Measurements from ENCODE around the gene SMOC2.

The SMOC2 gene

DNA sequence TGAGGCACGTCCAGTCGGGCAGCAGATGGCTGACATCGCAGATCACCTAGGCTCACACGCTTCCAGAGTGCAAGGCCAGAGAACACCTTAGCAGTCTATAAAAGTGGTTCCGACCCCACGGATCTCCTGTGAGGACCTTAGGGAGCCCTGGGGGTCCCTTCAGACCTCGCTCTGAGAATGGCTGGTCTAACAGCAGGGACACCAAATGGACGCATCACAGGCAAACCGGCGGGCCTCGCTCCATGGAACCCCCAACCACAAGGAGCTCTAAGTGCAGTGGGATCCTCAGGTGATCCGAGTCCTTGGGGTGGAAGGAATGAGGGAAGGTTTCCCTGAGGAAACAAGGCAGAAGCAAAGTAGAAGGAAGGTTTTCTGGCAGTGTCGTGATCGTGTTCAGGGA, 135.4 kb downstream of the SMOC2 start:
- no peak for DNase-seq (ENCODE audit: low spot score)

DNA sequence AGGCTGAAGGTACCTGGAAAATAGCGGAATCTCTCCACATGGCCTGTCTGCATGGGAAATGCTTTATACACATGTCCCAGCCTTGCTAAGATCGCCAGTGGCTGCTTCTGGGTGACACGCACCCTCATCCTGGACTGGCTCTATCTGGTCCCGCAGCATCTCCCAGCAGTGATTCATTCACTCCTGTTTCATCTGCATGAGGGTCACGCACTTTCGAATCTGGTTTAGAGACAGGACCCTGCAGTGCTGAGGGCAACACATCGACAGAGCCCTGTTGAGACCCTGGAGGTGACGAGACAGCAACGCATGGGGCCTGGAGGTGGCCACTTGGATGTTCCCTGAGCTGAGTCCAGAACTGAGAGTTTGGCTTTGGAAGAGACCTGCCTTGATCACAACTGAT, 136.5 kb downstream of the SMOC2 start:
- no peak for DNase-seq (ENCODE audit: low spot score)

DNA sequence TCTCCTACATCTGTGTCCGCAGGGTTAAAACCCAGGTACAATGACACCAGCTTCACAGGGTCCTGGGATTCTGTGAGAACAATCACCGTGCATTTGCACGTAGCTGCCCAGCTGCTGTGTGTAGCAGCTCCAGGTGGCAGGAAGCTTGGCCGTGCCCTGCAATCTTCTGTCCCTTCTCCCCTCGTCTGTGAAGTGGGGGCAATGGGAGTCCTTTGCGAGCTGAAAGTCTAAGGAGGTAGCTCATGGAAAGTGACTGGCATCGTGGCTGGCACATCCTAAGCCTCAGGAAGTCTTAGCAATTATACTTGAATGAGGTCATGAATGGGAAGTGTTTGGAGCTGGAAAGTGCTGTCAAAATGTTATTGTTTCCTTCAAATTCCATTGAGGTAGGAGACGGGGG, 137.1 kb downstream of the SMOC2 start:
- no peak for DNase-seq (ENCODE audit: low spot score)

DNA sequence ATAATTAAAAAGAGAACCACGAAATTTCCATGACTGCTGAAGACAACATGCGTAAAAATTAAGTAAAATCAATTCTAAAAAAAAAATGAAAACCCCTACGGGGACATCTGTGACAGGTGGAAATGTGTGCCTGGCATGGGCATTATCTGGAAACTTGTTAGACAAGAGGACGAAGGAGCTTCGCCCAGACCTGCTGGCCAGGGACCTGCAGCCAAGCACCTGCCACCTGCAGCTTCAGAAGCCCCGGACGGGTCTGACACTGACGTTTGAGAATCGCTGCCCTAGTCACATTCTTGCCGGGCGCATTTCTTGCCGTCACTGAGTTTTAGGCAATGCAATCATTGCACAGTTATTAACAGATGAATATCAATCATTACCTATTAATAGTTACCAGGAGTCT, 140.3 kb downstream of the SMOC2 start:
- no peak for DNase-seq (ENCODE audit: low spot score)

DNA sequence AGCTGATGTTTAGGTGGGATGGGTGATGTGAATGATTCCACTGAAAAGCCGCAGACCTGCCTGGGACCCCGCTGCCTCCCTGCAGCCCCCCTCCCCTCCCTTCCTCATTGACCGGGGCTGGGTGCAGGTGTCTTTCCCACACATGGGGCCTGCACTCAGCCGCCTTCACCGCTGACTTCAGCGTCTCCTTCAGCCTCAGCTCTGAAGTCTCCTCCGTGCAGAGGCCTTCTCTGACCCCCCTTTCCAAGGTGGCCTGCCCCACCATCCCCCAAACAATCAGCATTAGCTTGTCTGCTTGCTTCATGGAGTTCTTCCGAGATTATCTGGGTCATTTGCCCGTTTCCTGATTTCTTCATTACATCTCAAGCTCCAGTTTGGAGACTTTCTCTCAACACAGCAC, 140.7 kb downstream of the SMOC2 start:
- DNase-seq (ENCODE audit: low spot score), result no peak

DNA sequence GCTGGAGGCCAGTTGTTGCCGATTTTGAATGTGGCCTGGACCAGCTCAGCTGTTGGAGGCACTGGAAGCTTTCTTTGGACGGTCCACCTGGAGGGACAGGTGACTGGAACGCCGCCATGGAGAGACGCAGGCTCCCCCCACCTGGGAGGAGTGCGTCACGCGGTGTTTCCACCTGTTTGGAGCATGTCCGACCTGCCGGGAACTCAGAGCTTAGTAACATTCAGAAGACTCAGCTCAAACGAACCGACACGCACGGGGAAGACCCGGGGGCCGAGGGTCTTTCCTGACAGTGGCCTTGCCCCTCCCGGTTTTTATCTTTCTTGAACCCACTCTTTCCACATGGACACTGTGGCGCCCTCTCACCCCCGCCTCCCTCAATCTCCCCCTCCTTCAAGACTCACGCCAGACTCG, 141.6 kb downstream of the SMOC2 start:
- no peak for DNase-seq (ENCODE audit: low spot score)

DNA sequence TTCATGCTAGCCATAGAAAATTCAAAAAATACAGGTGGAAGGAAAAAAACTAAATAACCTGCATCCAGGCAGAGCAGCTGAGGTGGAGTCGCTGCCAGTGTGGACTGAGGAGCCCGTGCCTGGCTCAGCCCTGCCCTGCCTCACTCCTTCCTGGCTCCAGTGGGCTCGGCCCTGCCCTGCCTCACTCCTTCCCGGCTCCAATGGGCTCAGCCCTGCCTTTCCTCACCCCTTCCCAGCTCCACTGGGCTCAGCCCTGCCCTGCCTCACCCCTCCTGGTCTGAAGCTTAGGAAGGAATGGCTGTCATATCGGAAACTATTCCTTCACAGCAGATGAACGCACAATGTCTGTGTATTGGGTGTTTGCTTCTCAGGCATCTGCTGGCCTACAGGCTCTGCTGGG, 142.1 kb downstream of the SMOC2 start:
- DNase-seq (ENCODE audit: low spot score), result no peak

DNA sequence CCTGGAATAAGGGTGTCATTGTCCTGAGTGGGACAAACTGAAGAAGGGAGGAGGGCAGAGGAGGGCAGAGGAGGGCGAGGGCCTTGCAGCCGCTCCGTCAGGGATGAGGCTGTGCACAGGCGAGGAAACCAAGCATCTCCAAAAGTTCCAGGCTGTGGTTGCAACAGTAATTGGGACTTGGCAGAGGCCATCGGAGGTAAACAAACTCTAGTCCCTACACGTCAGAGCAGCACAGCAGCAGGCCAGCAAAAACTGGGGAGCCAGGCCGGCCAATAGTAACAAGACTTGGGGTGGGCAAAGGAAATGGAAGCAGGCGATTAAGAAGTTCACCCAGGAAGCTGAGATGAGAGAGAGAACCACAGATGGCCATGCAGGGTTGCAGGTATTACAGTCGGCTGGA, 142.8 kb downstream of the SMOC2 start:
- no peak for DNase-seq (ENCODE audit: low spot score)

DNA sequence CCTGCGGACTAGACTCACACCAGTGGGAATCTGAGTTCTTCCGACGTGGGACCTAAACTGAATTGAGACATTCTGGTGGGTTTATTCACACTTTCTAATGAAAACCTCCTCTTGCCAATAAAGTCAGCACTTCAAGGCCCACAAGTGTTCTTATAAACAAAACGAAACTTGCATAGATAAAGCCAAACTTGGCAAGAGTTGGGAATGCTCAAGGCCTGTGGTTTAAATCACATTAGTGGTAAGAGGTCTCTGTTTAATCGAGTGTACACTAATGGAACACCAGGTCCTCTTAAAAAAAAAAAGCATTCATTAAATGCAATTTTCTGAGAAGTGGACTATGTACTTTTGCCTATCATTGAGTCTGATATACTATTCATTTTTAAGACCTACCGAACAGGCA, 143.3 kb downstream of the SMOC2 start:
- no peak for DNase-seq (ENCODE audit: low spot score)

DNA sequence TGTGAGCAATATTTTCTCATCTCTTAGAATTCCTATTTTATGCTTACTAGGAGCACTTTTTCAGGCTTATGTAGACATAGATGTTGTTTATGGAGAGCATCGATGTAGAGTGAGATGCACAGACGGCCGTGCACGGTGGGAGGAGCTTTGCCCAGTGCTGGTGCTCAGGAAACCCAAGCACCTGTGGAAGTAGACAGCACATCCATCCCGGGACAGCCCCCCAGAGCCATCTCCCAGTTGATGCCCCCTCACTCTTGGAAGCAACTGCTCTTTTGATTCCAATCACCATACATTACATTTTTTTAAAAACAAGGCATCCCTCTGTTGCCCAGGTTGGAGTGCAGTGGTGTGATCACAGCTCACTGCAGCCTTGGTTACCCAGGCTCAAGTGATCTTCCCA, 143.7 kb downstream of the SMOC2 start:
- DNase-seq (ENCODE audit: low spot score), result no peak

DNA sequence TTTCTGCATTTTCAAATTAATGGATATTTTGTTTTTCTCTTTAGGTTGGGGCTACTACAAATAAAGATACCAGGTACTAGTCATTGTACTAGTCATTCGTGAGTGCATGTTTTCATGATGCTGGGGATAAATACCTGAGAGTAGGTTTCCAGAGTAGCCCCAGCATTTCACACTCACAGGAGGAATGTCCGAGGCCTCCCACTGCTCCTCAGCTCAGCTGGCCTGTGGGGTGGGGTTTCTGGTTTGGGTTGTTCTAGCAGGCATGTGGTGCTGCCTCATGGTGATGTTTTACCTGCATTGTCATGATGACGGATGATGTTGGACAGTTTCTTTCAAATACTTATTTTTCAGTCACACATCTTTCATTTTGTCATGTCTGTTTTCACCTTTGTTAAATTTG, 144.5 kb downstream of the SMOC2 start:
- no peak for DNase-seq (ENCODE audit: low spot score)

DNA sequence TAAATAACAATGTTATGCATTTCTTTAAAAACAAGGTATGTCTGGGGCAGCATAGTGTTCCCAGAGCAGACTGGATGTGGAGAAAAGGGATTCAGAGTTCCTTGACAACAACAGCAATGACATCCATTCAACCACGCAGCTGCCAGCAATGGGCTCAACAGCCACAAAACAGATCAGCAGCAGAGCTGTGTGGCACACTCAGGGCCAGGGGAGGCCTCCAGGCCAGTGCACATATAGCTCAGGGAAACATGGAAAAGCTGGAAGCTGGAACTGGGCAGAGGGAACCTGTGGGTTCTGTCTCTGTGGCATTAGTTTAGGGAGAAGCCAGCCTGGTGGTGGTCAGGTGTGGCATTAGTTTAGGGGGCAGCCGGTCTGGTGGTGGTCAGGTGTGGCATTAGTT, 148.3 kb downstream of the SMOC2 start:
- no peak for DNase-seq (ENCODE audit: low spot score)

DNA sequence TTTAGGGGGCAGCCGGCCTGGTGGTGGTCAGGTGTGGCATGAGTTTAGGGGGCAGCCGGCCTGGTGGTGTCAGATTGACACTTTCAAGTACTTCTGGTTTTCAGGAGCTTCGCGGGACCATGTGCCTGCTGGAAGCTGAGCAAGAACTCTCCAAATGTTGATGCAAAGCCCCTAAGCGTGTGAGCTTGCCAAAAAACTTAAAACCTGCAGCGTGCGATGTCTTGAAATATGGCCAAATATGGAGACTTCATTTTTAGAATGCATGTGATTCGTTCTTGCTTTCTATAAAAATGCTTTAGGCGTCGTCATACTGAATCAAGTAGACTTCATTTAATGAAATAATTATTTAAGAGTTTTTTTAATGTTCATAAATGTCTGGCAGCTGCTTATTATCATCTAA, 149.4 kb downstream of the SMOC2 start:
- DNase-seq (ENCODE audit: low spot score), result no peak

DNA sequence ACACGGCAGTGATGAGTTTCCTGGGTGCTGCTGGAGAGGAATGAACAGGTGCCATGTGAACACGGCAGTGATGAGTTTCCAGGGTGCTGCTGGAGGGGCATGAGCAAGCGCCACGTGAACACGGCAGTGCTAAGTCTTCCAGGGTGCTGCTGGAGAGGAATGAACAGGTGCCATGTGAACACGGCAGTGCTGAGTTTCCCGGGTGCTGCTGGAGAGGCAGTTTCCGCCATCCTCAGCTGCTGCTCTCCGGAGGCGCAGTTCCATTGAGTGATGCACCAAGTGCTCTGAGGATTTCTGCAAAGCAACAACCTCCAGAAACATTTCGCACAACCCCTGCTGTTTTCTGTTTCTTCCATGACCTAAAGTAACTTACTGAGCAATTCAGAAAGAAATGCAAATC, 155.4 kb downstream of the SMOC2 start:
- DNase-seq (ENCODE audit: low spot score), result no peak

DNA sequence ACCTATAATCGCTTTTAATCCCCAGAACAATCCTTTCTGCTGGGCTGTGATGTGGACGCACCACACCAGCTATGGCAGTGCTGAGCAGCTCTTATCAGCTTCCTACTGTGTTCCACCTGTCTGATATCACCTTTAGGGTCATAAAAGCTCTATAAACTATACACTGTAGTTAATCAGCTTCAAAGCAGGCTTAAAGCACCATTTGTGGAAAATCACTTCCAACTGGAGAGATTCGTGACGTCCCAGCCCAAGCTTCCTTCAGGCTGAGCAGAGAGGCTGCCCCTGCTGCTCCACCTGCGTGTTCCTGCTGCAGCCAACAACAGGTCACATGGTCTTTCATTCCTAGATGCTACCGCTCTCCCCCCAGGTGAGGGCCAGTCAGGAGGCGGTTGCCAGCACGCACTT, 156.5 kb downstream of the SMOC2 start:
- no peak for DNase-seq (ENCODE audit: low spot score)

DNA sequence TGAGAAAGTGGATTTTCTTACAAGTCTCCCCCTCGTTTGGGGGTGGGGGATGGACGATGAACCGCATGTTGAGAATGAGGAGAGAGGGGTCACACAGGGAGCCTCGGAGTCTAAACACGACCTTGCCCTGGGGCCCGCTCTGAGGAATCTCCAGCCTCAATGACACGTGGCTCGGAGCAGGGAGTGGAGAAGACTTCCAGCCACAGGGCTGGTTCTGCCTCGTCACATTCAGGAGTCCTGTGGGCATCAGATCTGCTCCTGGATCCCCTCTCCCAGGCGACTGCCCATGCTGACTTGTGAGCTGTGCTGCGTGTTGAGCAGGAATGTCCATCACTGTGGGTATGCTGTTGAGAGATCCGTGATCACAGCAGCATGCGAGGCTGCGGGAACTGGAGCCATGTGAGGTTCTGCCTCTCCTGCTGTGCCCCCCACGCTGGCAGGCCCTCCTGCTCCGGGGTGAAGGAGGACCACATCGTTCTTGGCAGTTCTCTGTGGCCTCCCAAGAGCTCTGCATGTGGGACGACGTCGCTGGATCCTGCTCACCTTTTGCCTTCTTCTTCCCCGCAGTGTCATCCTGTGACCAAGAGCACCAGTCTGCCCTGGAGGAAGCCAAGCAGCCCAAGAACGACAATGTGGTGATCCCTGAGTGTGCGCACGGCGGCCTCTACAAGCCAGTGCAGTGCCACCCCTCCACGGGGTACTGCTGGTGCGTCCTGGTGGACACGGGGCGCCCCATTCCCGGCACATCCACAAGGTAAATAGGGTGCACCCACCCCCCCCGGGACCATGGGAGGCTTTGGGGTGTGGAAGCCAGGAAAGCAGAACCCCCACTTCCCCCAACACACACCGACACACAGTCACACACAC, 157.5 kb downstream of the SMOC2 start:
- DNase-seq (ENCODE audit: low spot score), result no peak

DNA sequence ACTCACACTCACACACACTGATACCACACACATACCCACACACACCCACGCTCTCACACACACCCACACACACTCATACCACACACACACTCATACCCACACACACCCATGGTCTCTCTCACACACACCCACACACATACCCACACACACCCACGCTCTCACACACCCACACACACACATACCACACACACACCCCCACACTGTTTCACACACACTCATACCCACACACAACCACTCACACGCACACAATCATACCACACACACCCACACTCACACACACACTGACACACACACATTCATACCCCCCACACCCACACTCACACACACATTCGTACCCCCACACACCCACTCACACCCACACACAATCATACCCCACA, 158.1 kb downstream of the SMOC2 start:
- DNase-seq (ENCODE audit: low spot score), result no peak

DNA sequence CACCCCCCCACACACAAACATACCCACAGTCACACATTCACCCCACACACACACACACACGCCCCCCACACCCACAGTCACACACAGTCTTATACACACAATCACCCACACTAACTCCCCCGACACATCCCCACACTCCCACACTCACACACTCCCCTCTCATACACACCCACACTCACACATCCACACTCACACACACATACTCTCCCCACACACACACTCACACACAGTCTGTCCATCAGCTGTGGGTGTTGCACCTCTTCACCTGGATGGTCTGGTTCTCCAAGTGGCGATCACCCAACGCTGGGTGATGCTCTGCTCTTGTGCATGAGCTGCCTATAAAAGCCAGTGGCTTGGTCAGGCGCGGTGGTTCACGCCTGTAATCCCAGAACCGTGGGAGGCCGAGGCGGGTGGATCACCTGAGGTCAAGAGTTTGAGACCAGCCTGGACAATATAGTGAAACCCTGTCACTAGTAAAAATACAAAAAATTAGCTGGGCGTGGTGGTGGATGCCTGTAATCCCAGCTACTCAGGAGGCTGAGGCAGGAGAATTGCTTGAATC, 158.9 kb downstream of the SMOC2 start:
- DNase-seq (ENCODE audit: low spot score), result no peak

DNA sequence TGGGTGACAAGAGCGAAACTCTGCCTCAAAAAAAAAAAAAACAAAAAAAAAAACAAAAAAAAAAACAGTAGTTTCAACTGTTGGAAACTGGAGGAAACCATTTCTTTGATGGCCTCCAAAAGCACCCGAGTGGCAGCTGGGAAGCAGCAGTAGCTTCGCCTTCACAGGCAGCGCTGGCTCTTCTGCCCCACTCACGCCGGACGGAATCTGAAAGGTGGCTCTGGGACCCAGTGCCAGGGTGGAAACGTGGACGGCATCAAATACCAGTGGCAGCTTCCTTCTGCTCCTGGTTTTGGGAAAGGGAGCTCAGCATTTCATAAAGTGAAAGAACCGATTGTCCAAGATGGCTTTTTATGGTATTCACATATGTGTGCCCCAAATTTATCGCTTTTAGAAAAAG, 159.4 kb downstream of the SMOC2 start:
- DNase-seq (ENCODE audit: low spot score), result no peak

DNA sequence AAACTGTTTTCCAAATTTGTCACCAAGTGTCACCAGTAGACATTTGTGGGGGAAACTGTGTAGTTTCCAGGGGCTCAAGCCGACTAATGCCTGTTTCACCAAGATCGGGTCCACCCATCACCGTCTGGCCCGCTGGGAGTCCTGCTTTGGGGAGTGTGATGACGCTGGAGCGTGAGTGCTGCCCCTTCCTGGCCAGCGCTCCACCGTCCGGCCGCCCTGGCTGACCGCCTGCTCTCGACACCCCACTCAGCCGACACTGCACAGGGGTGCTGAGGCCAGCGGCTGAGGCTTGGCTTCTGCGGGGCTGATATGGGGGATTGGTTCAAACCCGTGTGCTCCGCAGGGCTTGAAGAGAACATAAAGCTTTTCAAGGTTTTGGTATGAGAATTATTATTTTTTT, 160.1 kb downstream of the SMOC2 start:
- DNase-seq (ENCODE audit: low spot score), result no peak

DNA sequence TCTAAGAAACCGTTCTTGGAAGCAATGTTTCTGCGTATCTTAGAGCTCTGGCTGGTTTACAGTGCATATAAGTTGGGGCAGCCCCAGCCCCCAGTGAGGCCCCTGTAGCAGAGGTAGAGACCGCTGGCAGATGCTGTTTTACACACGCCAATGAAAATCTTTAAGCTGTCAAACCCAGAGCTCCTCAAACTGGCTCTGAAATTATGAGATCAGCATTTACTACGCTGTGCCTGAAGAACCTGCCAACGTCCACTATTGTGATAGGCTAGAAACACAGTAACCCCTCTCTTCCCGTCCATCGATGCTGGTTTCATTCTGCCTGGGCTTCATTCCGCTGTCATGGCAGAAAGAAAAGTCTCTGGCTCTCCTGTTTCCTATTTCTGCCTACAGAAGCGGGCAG, 160.6 kb downstream of the SMOC2 start:
- no peak for DNase-seq (ENCODE audit: low spot score)

DNA sequence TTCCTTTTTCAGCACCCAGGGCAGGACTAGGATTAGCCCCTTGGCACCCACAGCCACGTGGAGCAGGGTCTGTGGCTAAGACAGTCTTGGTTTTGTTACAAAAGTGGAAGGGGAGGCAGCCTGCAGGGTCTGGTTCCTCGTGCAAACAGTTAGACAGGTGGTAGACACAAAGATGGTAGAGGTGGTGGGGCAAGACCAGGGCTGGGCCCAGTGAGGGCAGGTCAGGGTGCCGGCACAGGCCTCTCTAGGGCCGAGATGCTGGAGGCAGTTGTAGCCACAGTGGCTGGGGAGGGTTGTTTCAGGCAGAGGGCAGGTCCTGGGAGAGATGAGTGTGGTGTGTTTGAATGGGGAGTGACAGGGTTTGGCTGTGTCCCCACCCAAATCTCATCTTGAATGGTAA, 161.6 kb downstream of the SMOC2 start:
- no peak for DNase-seq (ENCODE audit: low spot score)

DNA sequence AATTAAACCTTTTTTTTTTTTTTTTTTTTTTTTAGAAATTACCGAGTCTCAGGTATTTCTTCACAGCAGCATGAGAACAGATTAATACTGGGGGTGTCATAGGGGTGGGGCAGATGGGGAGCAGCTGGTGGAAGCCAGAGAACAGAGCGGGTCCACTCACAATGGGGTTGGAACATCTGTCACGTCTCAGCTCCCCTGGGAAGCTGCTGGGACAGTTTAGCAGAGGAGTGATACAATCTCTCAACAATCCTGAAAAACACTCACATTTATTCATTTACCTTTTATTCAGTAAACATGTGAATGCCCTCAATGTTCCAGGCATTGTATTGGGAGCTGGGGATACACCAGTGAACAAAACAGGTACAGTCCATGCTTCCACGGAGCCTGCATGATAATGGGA, 162.2 kb downstream of the SMOC2 start:
- no peak for DNase-seq (ENCODE audit: low spot score)

DNA sequence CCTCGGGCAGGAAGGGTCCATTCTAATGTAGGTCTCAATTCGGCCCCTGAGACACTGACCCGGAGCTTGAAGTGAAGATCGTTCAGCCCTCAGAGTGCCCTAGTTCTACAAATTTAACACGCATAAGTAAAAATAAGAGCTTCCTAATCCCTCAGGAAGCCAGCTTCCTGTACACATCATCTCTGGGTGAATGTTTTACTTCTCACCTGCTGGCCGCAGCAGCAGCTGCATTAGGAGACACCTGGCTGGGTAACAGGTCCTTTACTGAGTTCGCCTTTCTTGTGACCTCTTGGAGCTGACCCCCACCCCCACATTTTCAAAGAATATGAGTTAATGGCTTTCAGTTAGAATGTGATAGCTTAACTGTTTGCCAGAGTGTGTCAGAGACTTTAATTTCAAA, 165.0 kb downstream of the SMOC2 start:
- DNase-seq (ENCODE audit: low spot score), result no peak

Measured in RKO (cell line).